NCI-H187 treated with DMSO at 0.1 percent for 48 hours (cell line): ENCODE measurements around the gene PHF12.
"Not testable (repeated sequence)": the region's sequence is repeated elsewhere in the genome, so short reads cannot be mapped to it uniquely, and the experiment has no call there.

Experiments used
- DNase-seq: peaks from one replicate; lab custom pipeline; 2025; lab: John Stamatoyannopoulos, UW

Gene PHF12

GRCh38 chr17:28901866-28902818 lies 49.2 kb downstream of the PHF12 start:
- DNase-seq, result no peak

GRCh38 chr17:28900986-28901726 lies 50.2 kb downstream of the PHF12 start:
- no peak for DNase-seq

- DNase-seq, result no peak
These were observed 52.0 kb downstream of the PHF12 start for GRCh38 chr17:28899212-28899815.

- DNase-seq, result no peak
These were observed 52.8 kb downstream of the PHF12 start for GRCh38 chr17:28898527-28898955.

- no peak for DNase-seq
These were observed 53.4 kb downstream of the PHF12 start for GRCh38 chr17:28897769-28898526.

- DNase-seq, result no peak
These were observed 54.2 kb downstream of the PHF12 start, which contains the start of gene FLOT2 for GRCh38 chr17:28896884-28897768. TSS of gene FLOT2 (minus strand) at chr17:28897733. CDS start at chr17:28897574, 159 bp downstream.

- DNase-seq, result no peak
These were observed 54.8 kb downstream of the PHF12 start for GRCh38 chr17:28896491-28896883.

- DNase-seq, result no peak
These were observed 55.4 kb downstream of the PHF12 start for GRCh38 chr17:28895794-28896447.

- not testable (repeated sequence) for DNase-seq
These were observed 57.8 kb downstream of the PHF12 start for GRCh38 chr17:28893248-28894183.

GRCh38 chr17:28892024-28892423 lies 59.3 kb downstream of the PHF12 start:
- DNase-seq, result no peak

- DNase-seq, result no peak
These were observed 60.1 kb downstream of the PHF12 start for GRCh38 chr17:28891201-28891600.

- no peak for DNase-seq
These were observed 61.3 kb downstream of the PHF12 start for GRCh38 chr17:28889996-28890395.

GRCh38 chr17:28888832-28889231 lies 62.5 kb downstream of the PHF12 start:
- DNase-seq, result no peak

GRCh38 chr17:28887871-28888471 lies 63.3 kb downstream of the PHF12 start:
- no peak for DNase-seq

- DNase-seq, result no peak
These were observed 65.4 kb downstream of the PHF12 start for GRCh38 chr17:28885951-28886350.

GRCh38 chr17:28885363-28885762 lies 66.0 kb downstream of the PHF12 start:
- DNase-seq, result no peak

- no peak for DNase-seq
These were observed 67.2 kb downstream of the PHF12 start for GRCh38 chr17:28883967-28884702.
